ENCODE measurements around the gene PLCD1. TPM values are rescaled to one million over a fixed set of nuclear protein-coding genes. Genes with fewer than 3 reads are reported as not detected.
"Not testable (repeated sequence)": the region's sequence is repeated elsewhere in the genome, so short reads cannot be mapped to it uniquely, and the experiment has no call there.

PLCD1 gene
- polyA plus RNA-seq (ENCODE audit: insufficient read length): 20.2 TPM
- long read RNA-seq, donor 1, partial matches to known transcripts: 0 of 2 reads
- long read RNA-seq, donor 1, other reads (novel, unspliced or antisense): 0 of 2 reads
- long read RNA-seq, donor 2, transcript PLCD1-201 (15 exons, 2,769 nt): major isoform, 5 of 6 reads
- long read RNA-seq, donor 2, partial matches to known transcripts: 0 of 6 reads
- long read RNA-seq, donor 2, other reads (novel, unspliced or antisense): 0 of 6 reads
- long read RNA-seq, donor 3, partial matches to known transcripts: 0 of 1 reads
- long read RNA-seq, donor 3, other reads (novel, unspliced or antisense): 0 of 1 reads
- long read RNA-seq, donor 4, partial matches to known transcripts: 0 of 1 reads
- long read RNA-seq, donor 4, other reads (novel, unspliced or antisense): 0 of 1 reads
- long read RNA-seq, donor 5, partial matches to known transcripts: 8 of 15 reads
- long read RNA-seq, donor 5, other reads (novel, unspliced or antisense): 0 of 15 reads
- long read RNA-seq, donor 6, transcript PLCD1-201 (15 exons, 2,769 nt): major isoform, 5 of 7 reads
- long read RNA-seq, donor 6, partial matches to known transcripts: 0 of 7 reads
- long read RNA-seq, donor 6, other reads (novel, unspliced or antisense): 0 of 7 reads
- long read RNA-seq, donor 7, partial matches to known transcripts: 0 of 1 reads
- long read RNA-seq, donor 7, other reads (novel, unspliced or antisense): 0 of 1 reads
- long read RNA-seq, donor 8, partial matches to known transcripts: 0 of 2 reads
- long read RNA-seq, donor 8, other reads (novel, unspliced or antisense): 0 of 2 reads

GRCh38 chr3:38029400-38030125 lies at the start of gene PLCD1:
TSS of gene PLCD1 (minus strand) at chr3:38029642. CDS start at chr3:38029539, 103 bp downstream.
- DNase-seq: peak; percentile 86

- not testable (repeated sequence) for DNase-seq
Observed at GRCh38 chr3:38077073-38077472, 47.6 kb upstream of the PLCD1 start.

- DNase-seq: no peak
Observed at GRCh38 chr3:38070013-38070412, 40.6 kb upstream of the PLCD1 start.

GRCh38 chr3:38067508-38068233 lies 38.2 kb upstream of the PLCD1 start:
- DNase-seq: no peak

- not testable (repeated sequence) for DNase-seq
Observed at GRCh38 chr3:38064453-38064852, 35.0 kb upstream of the PLCD1 start.

- DNase-seq: no peak
Observed at GRCh38 chr3:38062809-38063208, 33.4 kb upstream of the PLCD1 start.

GRCh38 chr3:38059591-38059990 lies 30.1 kb upstream of the PLCD1 start:
- DNase-seq: no peak

GRCh38 chr3:38059148-38059547 lies 29.7 kb upstream of the PLCD1 start:
- no peak for DNase-seq

GRCh38 chr3:38054499-38055001 lies 25.1 kb upstream of the PLCD1 start:
- DNase-seq: no peak

- not testable (repeated sequence) for DNase-seq
Observed at GRCh38 chr3:38053813-38054498, 24.5 kb upstream of the PLCD1 start.

- DNase-seq: not testable (repeated sequence)
Observed at GRCh38 chr3:38053286-38053685, 23.8 kb upstream of the PLCD1 start.

- no peak for DNase-seq
Observed at GRCh38 chr3:38051131-38051530, 21.7 kb upstream of the PLCD1 start.

GRCh38 chr3:38049358-38050126 lies 20.1 kb upstream of the PLCD1 start:
- no peak for DNase-seq

GRCh38 chr3:38047896-38048295 lies 18.5 kb upstream of the PLCD1 start:
- DNase-seq: no peak

GRCh38 chr3:38046821-38047220 lies 17.4 kb upstream of the PLCD1 start:
- DNase-seq: no peak

GRCh38 chr3:38046027-38046426 lies 16.6 kb upstream of the PLCD1 start:
- DNase-seq: no peak

GRCh38 chr3:38043486-38043885 lies 14.0 kb upstream of the PLCD1 start:
- DNase-seq: no peak

- DNase-seq: no peak
Observed at GRCh38 chr3:38040401-38040800, 11.0 kb upstream of the PLCD1 start.

- DNase-seq: no peak
Observed at GRCh38 chr3:38039899-38040261, 10.4 kb upstream of the PLCD1 start.

All from left kidney (tissue), 8 donors.